Epithelial cell of esophagus (primary cell): Measurements from ENCODE around the gene KIF16B.

Experiments used
- DNase-seq: peaks from one replicate; pipeline ENCODE4 v3.0.0; 2010; ENCODE audit warnings: low read depth
- H3K4me3 ChIP-seq: 2 replicates; pipeline ENCODE4 v1.5.1; 2011; ENCODE audit warnings: mild to moderate bottlenecking, low read length, control low read depth
- CTCF ChIP-seq: IDR thresholded peaks from 2 replicates; pipeline ENCODE4 v1.5.1; 2011; ENCODE audit warnings: low read depth, mild to moderate bottlenecking, low read length, control low read depth, inconsistent platforms; ENCODE audit not compliant: insufficient read depth; ENCODE audit errors: missing control alignments

Gene KIF16B

GRCh38 chr20:16316513-16316912 lies 256.7 kb downstream of the KIF16B start:
- DNase-seq: no peak
- no peak overlapping the region for H3K4me3 ChIP-seq
- no peak for TF ChIP-seq CTCF

GRCh38 chr20:16314748-16315159 lies 258.5 kb downstream of the KIF16B start:
- TF ChIP-seq CTCF: no peak
- no peak overlapping the region for H3K4me3 ChIP-seq
- no peak for DNase-seq

- no peak for TF ChIP-seq CTCF
These were observed 258.9 kb downstream of the KIF16B start for GRCh38 chr20:16314320-16314719.

GRCh38 chr20:16313917-16314316 lies 259.3 kb downstream of the KIF16B start:
- no peak overlapping the region for H3K4me3 ChIP-seq
- no peak for TF ChIP-seq CTCF
- no peak for DNase-seq

More at GRCh38 chr20:16314320-16314719, 258.9 kb downstream of the KIF16B start:
- H3K4me3 ChIP-seq: no peak overlapping the region
- no peak for DNase-seq

GRCh38 chr20:16312998-16313397 lies 260.2 kb downstream of the KIF16B start:
- no peak for TF ChIP-seq CTCF
- H3K4me3 ChIP-seq: no peak overlapping the region
- DNase-seq: no peak

GRCh38 chr20:16311756-16312155 lies 261.5 kb downstream of the KIF16B start:
- DNase-seq: no peak
- H3K4me3 ChIP-seq: no peak overlapping the region
- no peak for TF ChIP-seq CTCF

GRCh38 chr20:16308754-16309153 lies 264.5 kb downstream of the KIF16B start:
- H3K4me3 ChIP-seq: no peak overlapping the region
- peak; percentile 47 for DNase-seq
- TF ChIP-seq CTCF: no peak
